ENCODE data around the gene TP63. TPM values are rescaled to one million over a fixed set of nuclear protein-coding genes. Genes with fewer than 3 reads are reported as not detected.

The TP63 gene
- total RNA-seq, 1 donor from 2014 or later = 0.13 TPM

GRCh38 chr3:189621948-189622603, 9.1 kb upstream of the TP63 start:
- TF ChIP-seq, protein P1, sequence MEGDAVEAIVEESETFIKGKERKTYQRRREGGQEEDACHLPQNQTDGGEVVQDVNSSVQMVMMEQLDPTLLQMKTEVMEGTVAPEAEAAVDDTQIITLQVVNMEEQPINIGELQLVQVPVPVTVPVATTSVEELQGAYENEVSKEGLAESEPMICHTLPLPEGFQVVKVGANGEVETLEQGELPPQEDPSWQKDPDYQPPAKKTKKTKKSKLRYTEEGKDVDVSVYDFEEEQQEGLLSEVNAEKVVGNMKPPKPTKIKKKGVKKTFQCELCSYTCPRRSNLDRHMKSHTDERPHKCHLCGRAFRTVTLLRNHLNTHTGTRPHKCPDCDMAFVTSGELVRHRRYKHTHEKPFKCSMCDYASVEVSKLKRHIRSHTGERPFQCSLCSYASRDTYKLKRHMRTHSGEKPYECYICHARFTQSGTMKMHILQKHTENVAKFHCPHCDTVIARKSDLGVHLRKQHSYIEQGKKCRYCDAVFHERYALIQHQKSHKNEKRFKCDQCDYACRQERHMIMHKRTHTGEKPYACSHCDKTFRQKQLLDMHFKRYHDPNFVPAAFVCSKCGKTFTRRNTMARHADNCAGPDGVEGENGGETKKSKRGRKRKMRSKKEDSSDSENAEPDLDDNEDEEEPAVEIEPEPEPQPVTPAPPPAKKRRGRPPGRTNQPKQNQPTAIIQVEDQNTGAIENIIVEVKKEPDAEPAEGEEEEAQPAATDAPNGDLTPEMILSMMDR (IDR thresholded peaks at IDR 0.05; ENCODE audit: insufficient read depth, low read length, poor library complexity, severe bottlenecking) = no peak
- H3K27me3 ChIP-seq (ENCODE audit: control insufficient read depth, insufficient read depth, low read length) = no peaks in the 10 kb centered on the region
- H3K36me3 ChIP-seq (ENCODE audit: control insufficient read depth, insufficient read depth, low read length) = no peaks in the 10 kb centered on the region
- no peak for DNase-seq (ENCODE audit: low read depth)
- H3K4me3 ChIP-seq (ENCODE audit: low read depth, low read length) = no peak overlapping the region

- no peak for DNase-seq (ENCODE audit: low read depth)
- Histone ChIP-seq H3K4me3 (ENCODE audit: low read depth, low read length) (no peak overlapping the region), H3K36me3 (ENCODE audit: control insufficient read depth, insufficient read depth, low read length) (no peaks in the 10 kb centered on the region)
Measured at GRCh38 chr3:189622629-189623028, 8.6 kb upstream of the TP63 start.

DNA sequence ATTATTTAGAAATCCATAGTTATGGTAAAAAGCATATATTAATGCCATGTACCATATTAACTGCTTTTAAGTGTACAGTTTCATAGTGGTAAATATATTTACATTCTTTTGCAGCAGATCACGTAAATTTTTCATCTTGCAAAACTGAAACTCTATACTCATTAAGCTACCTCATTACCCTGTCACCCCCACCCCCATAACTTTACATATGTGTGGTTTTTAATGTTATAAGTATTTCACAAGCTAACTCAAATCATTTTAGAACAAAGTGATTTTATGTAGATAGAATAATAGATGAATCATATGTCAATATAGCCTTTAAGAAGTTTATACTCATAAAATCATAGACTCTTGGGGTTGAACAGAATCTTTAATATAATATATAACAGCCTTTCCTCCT, 7.1 kb upstream of the TP63 start:
- DNase-seq (ENCODE audit: low read depth) = no peak
- Histone ChIP-seq H3K36me3 (ENCODE audit: control insufficient read depth, insufficient read depth, low read length) (no peaks in the 10 kb centered on the region), H3K27me3 (ENCODE audit: control insufficient read depth, insufficient read depth, low read length) (no peaks in the 10 kb centered on the region), H3K4me3 (ENCODE audit: low read depth, low read length) (no peak overlapping the region)
- TF ChIP-seq, protein P1 (IDR thresholded peaks at IDR 0.05; ENCODE audit: insufficient read depth, low read length, poor library complexity, severe bottlenecking) = no peak

More at GRCh38 chr3:189622629-189623028, 8.6 kb upstream of the TP63 start:
- TF ChIP-seq, protein P1 (IDR thresholded peaks at IDR 0.05; ENCODE audit: insufficient read depth, low read length, poor library complexity, severe bottlenecking) = no peak
- H3K27me3 ChIP-seq (ENCODE audit: control insufficient read depth, insufficient read depth, low read length) = no peaks in the 10 kb centered on the region

DNA sequence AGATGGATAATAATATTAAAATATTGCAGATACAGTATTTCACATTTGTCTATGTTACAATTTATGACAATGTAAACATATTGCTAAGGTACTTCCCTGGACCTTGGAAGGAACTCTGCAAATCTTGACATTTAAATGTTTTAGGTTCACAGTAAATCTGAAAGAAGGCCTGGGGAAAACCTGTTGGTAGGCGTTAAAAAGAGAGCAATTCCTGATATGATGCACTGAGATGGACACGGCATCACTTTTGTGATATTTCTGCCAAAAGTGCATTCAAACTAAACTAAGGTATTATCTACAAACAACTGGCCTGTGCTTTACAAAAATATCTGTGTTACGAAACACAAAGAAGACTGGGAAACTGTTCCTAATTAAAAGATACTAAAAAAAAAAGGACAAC, 6.1 kb upstream of the TP63 start:
- Histone ChIP-seq H3K36me3 (ENCODE audit: control insufficient read depth, insufficient read depth, low read length) (no peaks in the 10 kb centered on the region), H3K4me3 (ENCODE audit: low read depth, low read length) (no peak overlapping the region), H3K27me3 (ENCODE audit: control insufficient read depth, insufficient read depth, low read length) (no peaks in the 10 kb centered on the region)
- no peak for DNase-seq (ENCODE audit: low read depth)
- TF ChIP-seq, protein P1 (IDR thresholded peaks at IDR 0.05; ENCODE audit: insufficient read depth, low read length, poor library complexity, severe bottlenecking) = no peak

GRCh38 chr3:189625572-189625971, 5.6 kb upstream of the TP63 start:
- H3K36me3 ChIP-seq (ENCODE audit: control insufficient read depth, insufficient read depth, low read length) = no peaks in the 10 kb centered on the region
- DNase-seq (ENCODE audit: low read depth) = no peak
- TF ChIP-seq, protein P1 (IDR thresholded peaks at IDR 0.05; ENCODE audit: insufficient read depth, low read length, poor library complexity, severe bottlenecking) = no peak
- H3K4me3 ChIP-seq (ENCODE audit: low read depth, low read length) = no peak overlapping the region
- H3K27me3 ChIP-seq (ENCODE audit: control insufficient read depth, insufficient read depth, low read length) = no peaks in the 10 kb centered on the region

DNA sequence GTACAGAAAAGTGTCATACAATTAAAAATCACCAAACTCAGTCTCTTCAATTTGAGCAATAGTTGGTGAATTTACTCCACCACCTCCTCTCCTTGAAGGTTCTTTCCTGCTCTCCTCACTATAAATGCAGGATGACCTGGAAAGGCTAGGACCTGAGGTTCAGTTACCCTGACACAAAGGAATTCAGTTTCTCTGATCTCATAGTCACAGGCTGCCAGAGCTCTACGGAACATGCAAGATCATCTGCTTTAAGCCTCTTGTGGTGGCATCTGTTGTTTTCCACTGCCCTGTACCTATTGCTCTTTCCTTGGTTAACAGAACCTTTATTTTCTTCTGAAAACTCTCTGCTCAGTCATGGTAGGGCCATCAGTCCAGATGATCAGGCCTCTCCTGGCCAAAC, 4.9 kb upstream of the TP63 start:
- TF ChIP-seq, protein P1 (IDR thresholded peaks at IDR 0.05; ENCODE audit: insufficient read depth, low read length, poor library complexity, severe bottlenecking) = no peak
- no peak overlapping the region for H3K4me3 ChIP-seq (ENCODE audit: low read depth, low read length)
- DNase-seq (ENCODE audit: low read depth) = no peak
- no peaks in the 10 kb centered on the region for H3K36me3 ChIP-seq (ENCODE audit: control insufficient read depth, insufficient read depth, low read length)
- H3K27me3 ChIP-seq (ENCODE audit: control insufficient read depth, insufficient read depth, low read length) = no peaks in the 10 kb centered on the region

Data from kidney epithelial cell (primary cell).